T-helper 17 cell (primary cell): ENCODE measurements around the gene IMMP2L. TPM values are rescaled to one million over a fixed set of nuclear protein-coding genes. Genes with fewer than 3 reads are reported as not detected.

Source experiments
- ATAC-seq: fragments of 150-1000 bp; cut with Tn5 transposase; 2 replicates; pipeline ENCODE4 v1.10.0; 2021; ENCODE audit warnings: mild to moderate bottlenecking, moderate library complexity
- DNase-seq, 3 donors: peaks; one replicate each; pipeline versions ENCODE4 v3.0.0 to v3.0.0-alpha.2; 2020 to 2021
- H3K9me3 ChIP-seq: one replicate; pipeline ENCODE4 v1.7.0; 2013; ENCODE audit warnings: low read length, mild to moderate bottlenecking; ENCODE audit not compliant: control insufficient read depth, poor library complexity, severe bottlenecking
- H3K27ac Mint-ChIP-seq: one replicate; pipeline ENCODE4 v1.8.0; 2022; ENCODE audit warnings: mild to moderate bottlenecking, moderate library complexity, mixed read lengths
- H3K27me3 Mint-ChIP-seq: one replicate; pipeline ENCODE4 v1.8.0; 2022; ENCODE audit warnings: mixed read lengths
- H3K36me3 Mint-ChIP-seq: one replicate; pipeline ENCODE4 v1.8.0; 2022; ENCODE audit warnings: low read depth, mixed read lengths
- H3K4me1 Mint-ChIP-seq: one replicate; pipeline ENCODE4 v1.8.0; 2022; ENCODE audit warnings: mild to moderate bottlenecking, mixed read lengths
- H3K4me3 Mint-ChIP-seq: one replicate; pipeline ENCODE4 v1.8.0; 2022; ENCODE audit warnings: mild to moderate bottlenecking, moderate library complexity, mixed read lengths
- total RNA-seq, 4 donors: library from RNA in 2 of 4; stranded (reverse) in 2 of 4; gene quantifications; one replicate each; pipeline ENCODE4 v1.2.3 and lab custom pipeline; 2022 to 2026

IMMP2L gene
- total RNA-seq, 2 donors from 2014 or later: 17.9 to 19.9 TPM

- Mint-ChIP-seq H3K36me3 (no peaks in the 10 kb centered on the region), H3K27ac (no peak overlapping the region), H3K4me3 (no peak overlapping the region), H3K27me3 (no peaks in the 10 kb centered on the region), H3K4me1 (peaks cover 4% of the 10 kb centered on the region)
- H3K9me3 ChIP-seq: no peaks in the 10 kb centered on the region
- no peak for DNase-seq
- no peak for ATAC-seq
These were observed 459.2 kb downstream of the IMMP2L start for GRCh38 chr7:111103136-111103535.

GRCh38 chr7:111101856-111102646, 460.2 kb downstream of the IMMP2L start:
- Mint-ChIP-seq H3K4me3 (no peak overlapping the region), H3K27ac (no peak overlapping the region), H3K27me3 (no peaks in the 10 kb centered on the region), H3K4me1 (peaks cover 4% of the 10 kb centered on the region), H3K36me3 (no peaks in the 10 kb centered on the region)
- ATAC-seq (no peak), DNase-seq (no peak)
- no peaks in the 10 kb centered on the region for H3K9me3 ChIP-seq

GRCh38 chr7:111098926-111099250, 463.4 kb downstream of the IMMP2L start:
- no peaks in the 10 kb centered on the region for H3K9me3 ChIP-seq
- Mint-ChIP-seq H3K27me3 (no peaks in the 10 kb centered on the region), H3K36me3 (no peaks in the 10 kb centered on the region), H3K4me3 (no peak overlapping the region), H3K4me1 (peaks cover 5% of the 10 kb centered on the region), H3K27ac (no peak overlapping the region)
- no peak for DNase-seq
- ATAC-seq: no peak

- Mint-ChIP-seq H3K4me3 (no peak overlapping the region), H3K4me1 (peaks cover 5% of the 10 kb centered on the region), H3K27ac (no peak overlapping the region), H3K36me3 (no peaks in the 10 kb centered on the region), H3K27me3 (no peaks in the 10 kb centered on the region)
- ATAC-seq (peak; percentile 86), DNase-seq (peak in 2 of 3 donors; percentile 8 to 39)
- H3K9me3 ChIP-seq: no peaks in the 10 kb centered on the region
These were observed 464.0 kb downstream of the IMMP2L start for GRCh38 chr7:111098011-111098925.

- H3K36me3 Mint-ChIP-seq: no peaks in the 10 kb centered on the region
- no peaks in the 10 kb centered on the region for H3K9me3 ChIP-seq
- peak overlapping the region; percentile 8 for H3K27ac Mint-ChIP-seq
- H3K4me3 Mint-ChIP-seq: no peak overlapping the region
- peaks cover 9% of the 10 kb centered on the region for H3K4me1 Mint-ChIP-seq
- DNase-seq (no peak), ATAC-seq (no peak)
- no peaks in the 10 kb centered on the region for H3K27me3 Mint-ChIP-seq
These were observed 465.3 kb downstream of the IMMP2L start for GRCh38 chr7:111096997-111097396.

GRCh38 chr7:111094419-111094818, 467.9 kb downstream of the IMMP2L start:
- no peaks in the 10 kb centered on the region for H3K36me3 Mint-ChIP-seq
- no peaks in the 10 kb centered on the region for H3K9me3 ChIP-seq
- H3K27me3 Mint-ChIP-seq: no peaks in the 10 kb centered on the region
- peak overlapping the region; percentile 31 for H3K4me3 Mint-ChIP-seq
- DNase-seq: no peak
- H3K27ac Mint-ChIP-seq: peak overlapping the region; percentile 61
- H3K4me1 Mint-ChIP-seq: peaks cover 15% of the 10 kb centered on the region
- ATAC-seq: no peak

- no peak for ATAC-seq
- H3K4me1 Mint-ChIP-seq: peaks cover 15% of the 10 kb centered on the region
These were observed 468.8 kb downstream of the IMMP2L start for GRCh38 chr7:111093496-111093895.

GRCh38 chr7:111092406-111093236, 469.7 kb downstream of the IMMP2L start:
- H3K36me3 Mint-ChIP-seq: no peaks in the 10 kb centered on the region
- no peak for ATAC-seq
- no peaks in the 10 kb centered on the region for H3K27me3 Mint-ChIP-seq
- H3K4me1 Mint-ChIP-seq: peaks cover 17% of the 10 kb centered on the region
- H3K9me3 ChIP-seq: no peaks in the 10 kb centered on the region
- peak overlapping the region; percentile 61 for H3K27ac Mint-ChIP-seq
- H3K4me3 Mint-ChIP-seq: peak overlapping the region; percentile 76
- no peak for DNase-seq

More at GRCh38 chr7:111093496-111093895, 468.8 kb downstream of the IMMP2L start:
- H3K4me3 Mint-ChIP-seq: no peak overlapping the region
- peak overlapping the region; percentile 61 for H3K27ac Mint-ChIP-seq
- H3K36me3 Mint-ChIP-seq: no peaks in the 10 kb centered on the region
- no peaks in the 10 kb centered on the region for H3K9me3 ChIP-seq
- no peaks in the 10 kb centered on the region for H3K27me3 Mint-ChIP-seq
- no peak for DNase-seq

GRCh38 chr7:111091593-111092358, 470.5 kb downstream of the IMMP2L start:
- Mint-ChIP-seq H3K36me3 (no peaks in the 10 kb centered on the region), H3K4me3 (peak overlapping the region; percentile 76), H3K27ac (peak overlapping the region; percentile 81), H3K27me3 (no peaks in the 10 kb centered on the region), H3K4me1 (peaks cover 17% of the 10 kb centered on the region)
- DNase-seq (no peak), ATAC-seq (no peak)
- no peaks in the 10 kb centered on the region for H3K9me3 ChIP-seq

- peak; percentile 67 for ATAC-seq
- Mint-ChIP-seq H3K4me1 (peaks cover 17% of the 10 kb centered on the region), H3K36me3 (no peaks in the 10 kb centered on the region), H3K4me3 (peak within 1 kb of the TSS; percentile 76), H3K27me3 (no peaks in the 10 kb centered on the region), H3K27ac (peak within 1 kb of the TSS; percentile 81)
- DNase-seq: no peak
- no peaks in the 10 kb centered on the region for H3K9me3 ChIP-seq
These were observed 471.4 kb downstream of the IMMP2L start, which contains the start of gene LRRN3 for GRCh38 chr7:111090846-111091245. Gene LRRN3, plus strand, starts transcription at chr7:111091127. Its CDS starts 31,646 bp downstream, at chr7:111122773.

- Mint-ChIP-seq H3K27me3 (no peaks in the 10 kb centered on the region), H3K36me3 (no peaks in the 10 kb centered on the region), H3K27ac (no peak overlapping the region), H3K4me1 (peaks cover 16% of the 10 kb centered on the region), H3K4me3 (no peak overlapping the region)
- no peaks in the 10 kb centered on the region for H3K9me3 ChIP-seq
- DNase-seq (no peak), ATAC-seq (peak; percentile 58)
These were observed 472.4 kb downstream of the IMMP2L start for GRCh38 chr7:111089822-111090426.

GRCh38 chr7:111088328-111088727, 474.0 kb downstream of the IMMP2L start:
- Mint-ChIP-seq H3K27me3 (no peaks in the 10 kb centered on the region), H3K27ac (no peak overlapping the region), H3K4me1 (peaks cover 25% of the 10 kb centered on the region), H3K4me3 (no peak overlapping the region), H3K36me3 (peaks cover 4% of the 10 kb centered on the region)
- no peaks in the 10 kb centered on the region for H3K9me3 ChIP-seq
- no peak for ATAC-seq
- DNase-seq: no peak
